HEK293 (cell line): ENCODE results near the gene NOL4L.

ENCODE experiments used
- CTCF ChIA-PET: fragments of 350-600 bp; formaldehyde crosslinking; extraction: SDS; loops from one replicate; lab custom pipeline; 2021; ENCODE audit warnings: antibody characterized with exemption; lab: Yijun Ruan, JAX
- POLR2A ChIA-PET: fragments of 300-600 bp; formaldehyde crosslinking; extraction: SDS; loops from one replicate; lab custom pipeline; 2020; ENCODE audit warnings: antibody characterized with exemption, inconsistent platforms; lab: Yijun Ruan, JAX
- H3K27ac ChIP-seq: fragments of 200-500 bp; sonication (Bioruptor generic); 2 replicates; pipeline ENCODE4 v1.5.1; 2014; ENCODE audit warnings: low read depth, low read length, control low read depth, inconsistent platforms; ENCODE audit errors: extremely low read depth
- H3K36me3 ChIP-seq, 2 experiments: fragments of 200-500 bp in 1 of 2; sonication (Bioruptor generic) in 1 of 2; 1 replicate in 1 of 2; 2 replicates in 1 of 2; pipeline ENCODE4 v1.5.1; 2014 to 2017; ENCODE audit warnings: inconsistent platforms in 2 of 2, low read length in 2 of 2; ENCODE audit not compliant: control insufficient read depth in 2 of 2, insufficient read depth in 1 of 2
- H3K4me1 ChIP-seq: fragments of 200-500 bp; sonication (Bioruptor generic); 2 replicates; pipeline ENCODE4 v1.5.1; 2014; ENCODE audit warnings: mild to moderate bottlenecking, low read length, inconsistent platforms; ENCODE audit not compliant: control insufficient read depth, insufficient read depth
- H3K4me3 ChIP-seq: 2 replicates; pipeline ENCODE4 v1.5.1; 2011; ENCODE audit warnings: low read depth, mild to moderate bottlenecking, control low read depth, low read length, moderate library complexity
- H3K9me3 ChIP-seq: fragments of 200-500 bp; sonication (Bioruptor generic); 2 replicates; pipeline ENCODE4 v1.5.1; 2014; ENCODE audit warnings: low read depth, low read length, inconsistent platforms; ENCODE audit not compliant: control insufficient read depth, insufficient read depth
- EGR2 ChIP-seq: fragments of 450-650 bp; formaldehyde crosslinking; IDR thresholded peaks from 2 replicates; pipeline ENCODE4 v1.5.1; 2016; ENCODE audit warnings: low read depth, missing biosample characterization, missing genetic modification characterization
- FEZF1 ChIP-seq: fragments of 450-650 bp; formaldehyde crosslinking; IDR thresholded peaks from 2 replicates; pipeline ENCODE4 v1.5.1; 2016; ENCODE audit warnings: missing biosample characterization, missing genetic modification characterization
- IKZF3 ChIP-seq: fragments of 450-650 bp; IDR thresholded peaks from 2 replicates; pipeline ENCODE4 v1.5.0; 2018; ENCODE audit warnings: missing biosample characterization, mild to moderate bottlenecking, missing genetic modification characterization, moderate library complexity
- MZF1 ChIP-seq: fragments of 450-650 bp; formaldehyde crosslinking; IDR thresholded peaks from 2 replicates; pipeline ENCODE4 v1.5.1; 2017; ENCODE audit warnings: missing biosample characterization, missing genetic modification characterization, borderline replicate concordance
- PRDM1 ChIP-seq: fragments of 450-650 bp; formaldehyde crosslinking; IDR thresholded peaks from 2 replicates; pipeline ENCODE4; 2016; ENCODE audit warnings: missing biosample characterization, missing genetic modification characterization
- SP3 ChIP-seq: fragments of 450-650 bp; formaldehyde crosslinking; IDR thresholded peaks from 2 replicates; pipeline ENCODE4 v1.5.1; 2016; ENCODE audit warnings: missing biosample characterization, missing genetic modification characterization
- YY1 ChIP-seq: fragments of 450-650 bp; formaldehyde crosslinking; IDR thresholded peaks from 2 replicates; pipeline ENCODE4 v1.5.1; 2018; ENCODE audit warnings: missing biosample characterization, missing genetic modification characterization
- ZFP69B ChIP-seq: fragments of 450-650 bp; formaldehyde crosslinking; IDR thresholded peaks from 2 replicates; pipeline ENCODE4 v1.5.1; 2016; ENCODE audit warnings: missing biosample characterization, missing genetic modification characterization
- ZNF10 ChIP-seq: fragments of 450-650 bp; formaldehyde crosslinking; IDR thresholded peaks from 2 replicates; pipeline ENCODE4 v1.5.1; 2017; ENCODE audit warnings: missing biosample characterization, missing genetic modification characterization
- ZNF132 ChIP-seq: fragments of 450-650 bp; formaldehyde crosslinking; IDR thresholded peaks from 2 replicates; pipeline ENCODE4 v1.5.1; 2017; ENCODE audit warnings: missing biosample characterization, missing genetic modification characterization, borderline replicate concordance
- ZNF184 ChIP-seq: fragments of 450-650 bp; IDR thresholded peaks from 2 replicates; pipeline ENCODE4 v1.5.1; 2018; ENCODE audit warnings: missing biosample characterization, mild to moderate bottlenecking, missing genetic modification characterization
- ZNF211 ChIP-seq: fragments of 450-650 bp; formaldehyde crosslinking; IDR thresholded peaks from 2 replicates; pipeline ENCODE4 v1.5.1; 2016; ENCODE audit warnings: low read depth, missing biosample characterization, missing genetic modification characterization
- ZNF341 ChIP-seq: fragments of 450-650 bp; formaldehyde crosslinking; IDR thresholded peaks from 2 replicates; pipeline ENCODE4; 2016; ENCODE audit warnings: low read depth, missing biosample characterization, missing genetic modification characterization
- ZNF354C ChIP-seq: fragments of 450-650 bp; formaldehyde crosslinking; IDR thresholded peaks from 2 replicates; pipeline ENCODE4 v1.5.1; 2016; ENCODE audit warnings: missing biosample characterization, missing genetic modification characterization, low read depth, borderline replicate concordance
- ZNF530 ChIP-seq: fragments of 450-650 bp; formaldehyde crosslinking; IDR thresholded peaks from 2 replicates; pipeline ENCODE4 v1.5.1; 2016; ENCODE audit warnings: low read depth, missing biosample characterization, missing genetic modification characterization
- ZNF548 ChIP-seq: fragments of 450-650 bp; formaldehyde crosslinking; IDR thresholded peaks from 2 replicates; pipeline ENCODE4 v1.5.1; 2016; ENCODE audit warnings: missing biosample characterization, missing genetic modification characterization
- ZNF596 ChIP-seq: fragments of 450-650 bp; IDR thresholded peaks from 2 replicates; pipeline ENCODE4 v1.5.0; 2018; ENCODE audit warnings: missing biosample characterization, mild to moderate bottlenecking, missing genetic modification characterization, moderate library complexity
- ZNF660 ChIP-seq: fragments of 450-650 bp; IDR thresholded peaks from 2 replicates; pipeline ENCODE4 v1.5.1; 2018; ENCODE audit warnings: missing biosample characterization, mild to moderate bottlenecking, missing genetic modification characterization
- ZNF664 ChIP-seq: fragments of 450-650 bp; formaldehyde crosslinking; IDR thresholded peaks from 2 replicates; pipeline ENCODE4 v1.5.1; 2016; ENCODE audit warnings: missing biosample characterization, missing genetic modification characterization
- ZNF701 ChIP-seq: fragments of 450-650 bp; formaldehyde crosslinking; IDR thresholded peaks from 2 replicates; pipeline ENCODE4 v1.5.1; 2016; ENCODE audit warnings: missing biosample characterization, missing genetic modification characterization
- ZNF747 ChIP-seq: fragments of 450-650 bp; formaldehyde crosslinking; IDR thresholded peaks from 2 replicates; pipeline ENCODE4 v1.5.1; 2016; ENCODE audit warnings: missing biosample characterization, missing genetic modification characterization
- ZNF791 ChIP-seq: fragments of 450-650 bp; formaldehyde crosslinking; IDR thresholded peaks from 2 replicates; pipeline ENCODE4 v1.5.1; 2016; ENCODE audit warnings: missing biosample characterization, missing genetic modification characterization
- TF ChIP-seq, protein P1 (sequence below): fragments of 450-650 bp; formaldehyde crosslinking; IDR thresholded peaks from 2 replicates; pipeline ENCODE4 v1.5.1; 2017; ENCODE audit warnings: missing biosample characterization, missing genetic modification characterization
- TF ChIP-seq, protein P2 (sequence below): fragments of 450-650 bp; formaldehyde crosslinking; IDR thresholded peaks from 2 replicates; pipeline ENCODE4 v1.5.1; 2017; ENCODE audit warnings: missing biosample characterization, missing genetic modification characterization
- TF ChIP-seq, protein P3 (sequence below): fragments of 450-650 bp; formaldehyde crosslinking; IDR thresholded peaks from 2 replicates; pipeline ENCODE4 v1.5.1; 2016; ENCODE audit warnings: missing biosample characterization, missing genetic modification characterization
- TF ChIP-seq, protein P4 (sequence below): fragments of 450-650 bp; formaldehyde crosslinking; IDR thresholded peaks from 2 replicates; pipeline ENCODE4 v1.5.1; 2016; ENCODE audit warnings: missing biosample characterization, missing genetic modification characterization, low read depth
- TF ChIP-seq, protein P5 (sequence below): fragments of 450-650 bp; formaldehyde crosslinking; IDR thresholded peaks from 2 replicates; pipeline ENCODE4 v1.5.1; 2017; ENCODE audit warnings: missing biosample characterization, missing genetic modification characterization

The NOL4L gene, protein sequence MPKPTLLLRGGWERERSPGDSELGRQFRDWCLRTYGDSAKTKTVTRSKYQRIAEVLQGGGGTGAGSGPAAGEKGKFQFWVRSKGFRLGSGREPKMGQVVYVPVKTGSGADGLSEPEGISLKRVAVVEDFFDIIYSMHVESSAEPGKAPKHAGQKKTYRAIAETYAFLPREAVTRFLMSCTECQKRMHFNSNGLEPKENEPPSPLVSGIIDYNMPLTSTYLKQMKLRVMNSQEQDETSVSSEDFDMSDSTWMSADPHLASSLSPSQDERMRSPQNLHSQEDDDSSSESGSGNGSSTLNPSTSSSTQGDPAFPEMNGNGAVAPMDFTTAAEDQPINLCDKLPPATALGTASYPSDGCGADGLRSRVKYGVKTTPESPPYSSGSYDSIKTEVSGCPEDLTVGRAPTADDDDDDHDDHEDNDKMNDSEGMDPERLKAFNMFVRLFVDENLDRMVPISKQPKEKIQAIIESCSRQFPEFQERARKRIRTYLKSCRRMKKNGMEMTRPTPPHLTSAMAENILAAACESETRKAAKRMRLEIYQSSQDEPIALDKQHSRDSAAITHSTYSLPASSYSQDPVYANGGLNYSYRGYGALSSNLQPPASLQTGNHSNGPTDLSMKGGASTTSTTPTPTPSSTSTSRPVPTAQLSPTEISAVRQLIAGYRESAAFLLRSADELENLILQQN

DNA sequence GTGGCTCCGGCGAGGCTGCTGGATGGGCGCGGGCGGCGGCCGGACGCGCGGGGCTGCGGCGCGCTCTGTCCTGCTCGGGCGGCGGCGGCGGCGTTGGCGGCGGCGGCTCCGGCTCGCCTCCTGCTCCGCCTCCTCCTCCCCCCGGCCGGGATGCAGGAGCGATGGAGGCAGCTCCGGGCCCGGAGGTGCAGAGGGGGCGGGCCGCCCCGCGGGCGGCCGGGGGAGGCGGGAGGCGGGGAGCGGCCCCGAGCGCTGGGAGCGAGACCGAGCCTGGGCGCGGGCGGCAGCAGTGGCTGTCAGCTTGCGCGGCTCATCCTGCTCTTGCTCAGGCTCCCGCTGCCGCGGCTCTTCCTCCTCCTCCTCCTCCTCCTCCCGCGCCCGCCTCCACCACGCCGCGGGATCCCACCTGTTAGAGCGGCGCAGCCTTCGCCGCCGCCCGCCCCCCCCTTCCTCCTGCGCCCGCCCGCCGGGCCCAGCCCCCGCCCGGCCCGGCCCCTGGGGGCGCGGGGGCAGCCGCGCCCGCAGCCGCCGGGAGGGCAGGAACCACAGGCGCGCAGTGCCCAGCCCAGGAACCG, at the start of gene NOL4L:
Gene NOL4L (minus strand): TSS at position 323 of the 575 bp plus-strand sequence. CDS start 443 bp downstream, outside the sequence.
- H3K4me1 ChIP-seq, result peaks cover 3% of the 10 kb centered on the region
- no peaks in the 10 kb centered on the region for H3K9me3 ChIP-seq
- CTCF ChIA-PET, result interaction anchor here (0.6 kb wide), 1 partner anchor 85 kb away, joined by 3 read pairs; no protein-coding TSS in a partner anchor
- H3K36me3 ChIP-seq, result no peaks in the 10 kb centered on the region
- peak within 1 kb of the TSS; percentile 63 for H3K4me3 ChIP-seq
- POLR2A ChIA-PET, result no interaction called here
- H3K27ac ChIP-seq, result no peak within 1 kb of the TSS; the same call in 1 of the 2 replicates
- TF ChIP-seq ZNF596 (tag by site-specific recombination), result no peak
- TF ChIP-seq ZNF184 (tag by site-specific recombination), result no peak
- peak; percentile 78 for TF ChIP-seq EGR2
- no peak for TF ChIP-seq FEZF1 (tag by site-specific recombination)
- TF ChIP-seq, protein P1, sequence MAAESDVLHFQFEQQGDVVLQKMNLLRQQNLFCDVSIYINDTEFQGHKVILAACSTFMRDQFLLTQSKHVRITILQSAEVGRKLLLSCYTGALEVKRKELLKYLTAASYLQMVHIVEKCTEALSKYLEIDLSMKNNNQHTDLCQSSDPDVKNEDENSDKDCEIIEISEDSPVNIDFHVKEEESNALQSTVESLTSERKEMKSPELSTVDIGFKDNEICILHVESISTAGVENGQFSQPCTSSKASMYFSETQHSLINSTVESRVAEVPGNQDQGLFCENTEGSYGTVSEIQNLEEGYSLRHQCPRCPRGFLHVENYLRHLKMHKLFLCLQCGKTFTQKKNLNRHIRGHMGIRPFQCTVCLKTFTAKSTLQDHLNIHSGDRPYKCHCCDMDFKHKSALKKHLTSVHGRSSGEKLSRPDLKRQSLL, result peak; percentile 91; the same call in 1 of the 2 replicates
- TF ChIP-seq, protein P2, sequence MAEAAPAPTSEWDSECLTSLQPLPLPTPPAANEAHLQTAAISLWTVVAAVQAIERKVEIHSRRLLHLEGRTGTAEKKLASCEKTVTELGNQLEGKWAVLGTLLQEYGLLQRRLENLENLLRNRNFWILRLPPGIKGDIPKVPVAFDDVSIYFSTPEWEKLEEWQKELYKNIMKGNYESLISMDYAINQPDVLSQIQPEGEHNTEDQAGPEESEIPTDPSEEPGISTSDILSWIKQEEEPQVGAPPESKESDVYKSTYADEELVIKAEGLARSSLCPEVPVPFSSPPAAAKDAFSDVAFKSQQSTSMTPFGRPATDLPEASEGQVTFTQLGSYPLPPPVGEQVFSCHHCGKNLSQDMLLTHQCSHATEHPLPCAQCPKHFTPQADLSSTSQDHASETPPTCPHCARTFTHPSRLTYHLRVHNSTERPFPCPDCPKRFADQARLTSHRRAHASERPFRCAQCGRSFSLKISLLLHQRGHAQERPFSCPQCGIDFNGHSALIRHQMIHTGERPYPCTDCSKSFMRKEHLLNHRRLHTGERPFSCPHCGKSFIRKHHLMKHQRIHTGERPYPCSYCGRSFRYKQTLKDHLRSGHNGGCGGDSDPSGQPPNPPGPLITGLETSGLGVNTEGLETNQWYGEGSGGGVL (tag by site-specific recombination), result peak; percentile 51; the same call in 1 of the 2 replicates
- no peak for TF ChIP-seq ZNF791
- TF ChIP-seq IKZF3 (tag by site-specific recombination), result peak; percentile 52
- TF ChIP-seq, protein P3, sequence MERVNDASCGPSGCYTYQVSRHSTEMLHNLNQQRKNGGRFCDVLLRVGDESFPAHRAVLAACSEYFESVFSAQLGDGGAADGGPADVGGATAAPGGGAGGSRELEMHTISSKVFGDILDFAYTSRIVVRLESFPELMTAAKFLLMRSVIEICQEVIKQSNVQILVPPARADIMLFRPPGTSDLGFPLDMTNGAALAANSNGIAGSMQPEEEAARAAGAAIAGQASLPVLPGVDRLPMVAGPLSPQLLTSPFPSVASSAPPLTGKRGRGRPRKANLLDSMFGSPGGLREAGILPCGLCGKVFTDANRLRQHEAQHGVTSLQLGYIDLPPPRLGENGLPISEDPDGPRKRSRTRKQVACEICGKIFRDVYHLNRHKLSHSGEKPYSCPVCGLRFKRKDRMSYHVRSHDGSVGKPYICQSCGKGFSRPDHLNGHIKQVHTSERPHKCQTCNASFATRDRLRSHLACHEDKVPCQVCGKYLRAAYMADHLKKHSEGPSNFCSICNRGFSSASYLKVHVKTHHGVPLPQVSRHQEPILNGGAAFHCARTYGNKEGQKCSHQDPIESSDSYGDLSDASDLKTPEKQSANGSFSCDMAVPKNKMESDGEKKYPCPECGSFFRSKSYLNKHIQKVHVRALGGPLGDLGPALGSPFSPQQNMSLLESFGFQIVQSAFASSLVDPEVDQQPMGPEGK (tag by site-specific recombination), result no peak
- no peak for TF ChIP-seq ZNF548 (tag by site-specific recombination)
- TF ChIP-seq, protein P4, sequence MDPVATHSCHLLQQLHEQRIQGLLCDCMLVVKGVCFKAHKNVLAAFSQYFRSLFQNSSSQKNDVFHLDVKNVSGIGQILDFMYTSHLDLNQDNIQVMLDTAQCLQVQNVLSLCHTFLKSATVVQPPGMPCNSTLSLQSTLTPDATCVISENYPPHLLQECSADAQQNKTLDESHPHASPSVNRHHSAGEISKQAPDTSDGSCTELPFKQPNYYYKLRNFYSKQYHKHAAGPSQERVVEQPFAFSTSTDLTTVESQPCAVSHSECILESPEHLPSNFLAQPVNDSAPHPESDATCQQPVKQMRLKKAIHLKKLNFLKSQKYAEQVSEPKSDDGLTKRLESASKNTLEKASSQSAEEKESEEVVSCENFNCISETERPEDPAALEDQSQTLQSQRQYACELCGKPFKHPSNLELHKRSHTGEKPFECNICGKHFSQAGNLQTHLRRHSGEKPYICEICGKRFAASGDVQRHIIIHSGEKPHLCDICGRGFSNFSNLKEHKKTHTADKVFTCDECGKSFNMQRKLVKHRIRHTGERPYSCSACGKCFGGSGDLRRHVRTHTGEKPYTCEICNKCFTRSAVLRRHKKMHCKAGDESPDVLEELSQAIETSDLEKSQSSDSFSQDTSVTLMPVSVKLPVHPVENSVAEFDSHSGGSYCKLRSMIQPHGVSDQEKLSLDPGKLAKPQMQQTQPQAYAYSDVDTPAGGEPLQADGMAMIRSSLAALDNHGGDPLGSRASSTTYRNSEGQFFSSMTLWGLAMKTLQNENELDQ (tag by site-specific recombination), result no peak
- TF ChIP-seq ZNF341 (tag by site-specific recombination), result peak; percentile 90
- no peak for TF ChIP-seq ZNF211 (tag by site-specific recombination)
- TF ChIP-seq, protein P5, sequence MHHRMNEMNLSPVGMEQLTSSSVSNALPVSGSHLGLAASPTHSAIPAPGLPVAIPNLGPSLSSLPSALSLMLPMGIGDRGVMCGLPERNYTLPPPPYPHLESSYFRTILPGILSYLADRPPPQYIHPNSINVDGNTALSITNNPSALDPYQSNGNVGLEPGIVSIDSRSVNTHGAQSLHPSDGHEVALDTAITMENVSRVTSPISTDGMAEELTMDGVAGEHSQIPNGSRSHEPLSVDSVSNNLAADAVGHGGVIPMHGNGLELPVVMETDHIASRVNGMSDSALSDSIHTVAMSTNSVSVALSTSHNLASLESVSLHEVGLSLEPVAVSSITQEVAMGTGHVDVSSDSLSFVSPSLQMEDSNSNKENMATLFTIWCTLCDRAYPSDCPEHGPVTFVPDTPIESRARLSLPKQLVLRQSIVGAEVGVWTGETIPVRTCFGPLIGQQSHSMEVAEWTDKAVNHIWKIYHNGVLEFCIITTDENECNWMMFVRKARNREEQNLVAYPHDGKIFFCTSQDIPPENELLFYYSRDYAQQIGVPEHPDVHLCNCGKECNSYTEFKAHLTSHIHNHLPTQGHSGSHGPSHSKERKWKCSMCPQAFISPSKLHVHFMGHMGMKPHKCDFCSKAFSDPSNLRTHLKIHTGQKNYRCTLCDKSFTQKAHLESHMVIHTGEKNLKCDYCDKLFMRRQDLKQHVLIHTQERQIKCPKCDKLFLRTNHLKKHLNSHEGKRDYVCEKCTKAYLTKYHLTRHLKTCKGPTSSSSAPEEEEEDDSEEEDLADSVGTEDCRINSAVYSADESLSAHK (tag by site-specific recombination), result no peak
- TF ChIP-seq ZNF747 (tag by site-specific recombination), result no peak
- TF ChIP-seq ZFP69B (tag by site-specific recombination), result no peak
- TF ChIP-seq MZF1 (tag by site-specific recombination), result no peak
- TF ChIP-seq ZNF664 (tag by site-specific recombination), result no peak
- no peak for TF ChIP-seq ZNF701 (tag by site-specific recombination)
- TF ChIP-seq PRDM1 (tag by site-specific recombination), result no peak
- no peak for TF ChIP-seq ZNF530 (tag by site-specific recombination)
- no peak for TF ChIP-seq ZNF132
- TF ChIP-seq ZNF660, result no peak
- no peak for TF ChIP-seq YY1 (tag by site-specific recombination)
- no peak for TF ChIP-seq ZNF10 (tag by site-specific recombination)
- TF ChIP-seq ZNF354C (tag by site-specific recombination), result no peak
- 0 out of 2 replicates have a peak, but pooled peaks have one; percentile 14 for TF ChIP-seq SP3
